Vagina (tissue), 2 donors: ENCODE data around the gene PCGF3.

Experiments
- POLR2A ChIP-seq, 2 donors: fragments of 450-650 bp; IDR thresholded peaks; one replicate each; pipeline ENCODE4 v1.6.1; 2017; ENCODE audit warnings: antibody characterized with exemption in 2 of 2, mild to moderate bottlenecking in 2 of 2, moderate library complexity in 2 of 2
- TF ChIP-seq, protein P1 (sequence below), 3 experiments: fragments of 450-650 bp in 2 of 3; fragments of 200-600 bp in 1 of 3; sonication (generic) in 1 of 3; IDR thresholded peaks; one replicate each; pipeline ENCODE4 v1.5.1; 2017 to 2019; ENCODE audit warnings: antibody characterized with exemption in 3 of 3, mild to moderate bottlenecking in 2 of 3, moderate library complexity in 2 of 3

DNA sequence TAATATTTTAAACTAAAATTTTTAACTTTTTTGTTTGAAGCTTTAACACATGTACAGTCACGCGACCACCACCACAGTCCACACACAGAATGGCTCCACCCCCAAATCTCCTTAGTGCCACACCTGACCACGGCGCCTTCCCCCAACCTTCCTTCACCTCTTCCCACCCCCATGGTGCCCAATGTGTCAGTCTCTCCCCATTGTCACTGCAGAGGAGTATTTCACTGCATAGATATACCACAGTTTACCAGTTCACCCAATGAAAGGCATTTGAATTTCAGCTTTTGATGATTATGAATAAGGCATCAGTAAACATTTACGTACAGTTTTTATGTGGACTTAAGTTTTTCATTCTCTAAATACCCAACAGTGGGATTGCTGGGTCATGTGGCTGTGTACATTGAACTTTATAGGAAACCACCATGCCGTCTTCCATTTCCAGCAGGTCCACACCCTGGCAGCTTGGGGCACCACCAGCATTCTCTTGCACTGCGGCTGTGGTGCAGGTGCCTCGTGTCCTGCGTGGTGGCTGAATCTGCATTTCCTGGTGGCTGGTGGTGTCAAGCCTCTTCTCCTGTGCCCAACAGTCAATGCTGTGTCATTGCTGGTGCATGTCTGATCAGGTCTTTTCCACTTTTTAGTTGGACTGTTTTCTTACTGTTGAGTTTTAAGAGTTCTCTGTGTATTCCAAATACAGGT lies 71.3 kb downstream of the PCGF3 start:
- TF ChIP-seq POLR2A (IDR thresholded peaks at IDR 0.05) = no peak
- TF ChIP-seq, protein P1, sequence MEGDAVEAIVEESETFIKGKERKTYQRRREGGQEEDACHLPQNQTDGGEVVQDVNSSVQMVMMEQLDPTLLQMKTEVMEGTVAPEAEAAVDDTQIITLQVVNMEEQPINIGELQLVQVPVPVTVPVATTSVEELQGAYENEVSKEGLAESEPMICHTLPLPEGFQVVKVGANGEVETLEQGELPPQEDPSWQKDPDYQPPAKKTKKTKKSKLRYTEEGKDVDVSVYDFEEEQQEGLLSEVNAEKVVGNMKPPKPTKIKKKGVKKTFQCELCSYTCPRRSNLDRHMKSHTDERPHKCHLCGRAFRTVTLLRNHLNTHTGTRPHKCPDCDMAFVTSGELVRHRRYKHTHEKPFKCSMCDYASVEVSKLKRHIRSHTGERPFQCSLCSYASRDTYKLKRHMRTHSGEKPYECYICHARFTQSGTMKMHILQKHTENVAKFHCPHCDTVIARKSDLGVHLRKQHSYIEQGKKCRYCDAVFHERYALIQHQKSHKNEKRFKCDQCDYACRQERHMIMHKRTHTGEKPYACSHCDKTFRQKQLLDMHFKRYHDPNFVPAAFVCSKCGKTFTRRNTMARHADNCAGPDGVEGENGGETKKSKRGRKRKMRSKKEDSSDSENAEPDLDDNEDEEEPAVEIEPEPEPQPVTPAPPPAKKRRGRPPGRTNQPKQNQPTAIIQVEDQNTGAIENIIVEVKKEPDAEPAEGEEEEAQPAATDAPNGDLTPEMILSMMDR (IDR thresholded peaks at IDR 0.05) = no peak
